IPS-15b (cell line): ENCODE results near the gene CXCL8.
"Not testable (repeated sequence)": the region's sequence is repeated elsewhere in the genome, so short reads cannot be mapped to it uniquely, and the experiment has no call there.

Experiments
- H3K27me3 ChIP-seq: one replicate; pipeline ENCODE4 v1.6.1; 2013; ENCODE audit warnings: low read length; ENCODE audit not compliant: control insufficient read depth, insufficient read depth
- H3K36me3 ChIP-seq: one replicate; pipeline ENCODE4 v1.6.1; 2013; ENCODE audit warnings: low read length; ENCODE audit not compliant: control insufficient read depth, insufficient read depth
- H3K4me1 ChIP-seq: one replicate; pipeline ENCODE4 v1.6.1; 2013; ENCODE audit warnings: mild to moderate bottlenecking, low read length; ENCODE audit not compliant: control insufficient read depth, insufficient read depth
- H3K4me3 ChIP-seq: one replicate; pipeline ENCODE4 v1.5.1; 2013; ENCODE audit warnings: low read depth, low read length
- H3K9ac ChIP-seq: one replicate; pipeline ENCODE4 v1.6.1; 2013; ENCODE audit warnings: low read depth, mild to moderate bottlenecking, low read length
- H3K9me3 ChIP-seq: one replicate; pipeline ENCODE4 v1.6.1; 2013; ENCODE audit warnings: mild to moderate bottlenecking, low read length; ENCODE audit not compliant: control insufficient read depth, insufficient read depth

CXCL8 gene

DNA sequence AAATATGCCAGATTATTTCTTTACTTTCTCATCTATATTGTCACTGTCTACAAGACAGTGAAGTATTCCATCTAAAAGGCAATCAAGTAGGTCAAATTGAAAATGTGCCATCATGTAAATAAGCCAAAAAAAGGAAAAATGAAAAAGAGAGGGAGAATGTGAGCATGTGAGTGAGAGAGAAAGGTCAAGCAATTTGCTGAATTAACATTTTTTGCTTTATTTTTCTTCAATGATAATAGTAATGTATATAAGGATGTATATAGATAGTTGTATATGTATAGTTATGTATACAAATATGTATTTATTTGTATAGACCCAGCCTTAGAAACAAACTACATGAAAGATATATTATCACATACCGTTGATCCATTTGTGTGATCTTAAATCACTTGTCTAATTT lies 11.5 kb downstream of the CXCL8 start:
- no peak overlapping the region for H3K9ac ChIP-seq
- H3K27me3 ChIP-seq = no peaks in the 10 kb centered on the region
- no peak overlapping the region for H3K4me3 ChIP-seq
- H3K36me3 ChIP-seq = no peaks in the 10 kb centered on the region
- H3K9me3 ChIP-seq = no peaks in the 10 kb centered on the region
- no peaks in the 10 kb centered on the region for H3K4me1 ChIP-seq

- H3K36me3 ChIP-seq = no peaks in the 10 kb centered on the region
- no peak overlapping the region for H3K4me3 ChIP-seq
- no peaks in the 10 kb centered on the region for H3K9me3 ChIP-seq
- H3K9ac ChIP-seq = no peak overlapping the region
- no peaks in the 10 kb centered on the region for H3K4me1 ChIP-seq
- no peaks in the 10 kb centered on the region for H3K27me3 ChIP-seq
Measured at GRCh38 chr4:73752424-73752823, 12.1 kb downstream of the CXCL8 start.

DNA sequence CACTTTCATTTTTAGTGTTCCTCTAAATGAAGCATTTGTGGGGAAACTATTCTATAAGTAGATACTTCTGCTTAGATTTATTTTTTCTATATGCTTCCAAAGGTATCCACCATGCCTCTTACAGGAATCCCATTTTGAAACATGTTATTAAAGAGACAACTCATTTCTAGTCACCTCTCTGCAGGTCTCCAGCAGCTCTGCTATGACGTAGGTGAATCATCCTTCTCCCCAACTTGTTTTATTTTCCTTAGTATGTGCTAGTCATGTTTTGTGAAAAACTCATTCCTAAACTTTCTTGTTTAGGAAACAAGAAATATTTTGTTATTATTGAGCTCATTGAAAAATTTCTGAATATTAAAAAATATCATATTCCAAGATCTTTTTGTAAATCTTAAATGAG lies 12.8 kb downstream of the CXCL8 start:
- H3K4me1 ChIP-seq = no peaks in the 10 kb centered on the region
- no peaks in the 10 kb centered on the region for H3K9me3 ChIP-seq
- no peaks in the 10 kb centered on the region for H3K36me3 ChIP-seq
- no peak overlapping the region for H3K4me3 ChIP-seq
- H3K9ac ChIP-seq = no peak overlapping the region
- no peaks in the 10 kb centered on the region for H3K27me3 ChIP-seq

DNA sequence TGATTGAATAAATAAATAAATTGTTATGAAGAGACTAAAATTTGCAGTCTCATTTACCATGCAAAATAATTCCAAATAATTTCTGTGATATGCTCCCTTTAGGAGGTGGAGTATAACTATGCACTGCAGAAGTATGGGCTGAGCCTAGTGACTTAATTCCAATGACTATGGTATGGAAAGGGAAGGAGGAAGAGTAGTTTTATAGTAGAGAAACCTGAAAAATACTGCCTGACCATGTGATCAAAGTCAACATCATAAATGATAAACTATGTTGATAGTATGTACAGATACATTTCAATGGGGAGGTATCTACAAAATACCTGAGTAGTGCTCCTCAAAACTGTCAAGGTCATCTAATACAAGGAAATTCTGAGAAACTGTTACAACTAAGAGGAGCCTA lies 14.6 kb downstream of the CXCL8 start:
- no peaks in the 10 kb centered on the region for H3K27me3 ChIP-seq
- no peaks in the 10 kb centered on the region for H3K4me1 ChIP-seq
- no peak overlapping the region for H3K4me3 ChIP-seq
- H3K36me3 ChIP-seq = no peaks in the 10 kb centered on the region
- H3K9me3 ChIP-seq = no peaks in the 10 kb centered on the region
- H3K9ac ChIP-seq = no peak overlapping the region

- Histone ChIP-seq H3K4me1 (no peaks in the 10 kb centered on the region), H3K36me3 (no peaks in the 10 kb centered on the region), H3K9ac (no peak overlapping the region), H3K27me3 (no peaks in the 10 kb centered on the region), H3K9me3 (no peaks in the 10 kb centered on the region), H3K4me3 (no peak overlapping the region)
Measured at GRCh38 chr4:73759357-73759756, 19.0 kb downstream of the CXCL8 start.

DNA sequence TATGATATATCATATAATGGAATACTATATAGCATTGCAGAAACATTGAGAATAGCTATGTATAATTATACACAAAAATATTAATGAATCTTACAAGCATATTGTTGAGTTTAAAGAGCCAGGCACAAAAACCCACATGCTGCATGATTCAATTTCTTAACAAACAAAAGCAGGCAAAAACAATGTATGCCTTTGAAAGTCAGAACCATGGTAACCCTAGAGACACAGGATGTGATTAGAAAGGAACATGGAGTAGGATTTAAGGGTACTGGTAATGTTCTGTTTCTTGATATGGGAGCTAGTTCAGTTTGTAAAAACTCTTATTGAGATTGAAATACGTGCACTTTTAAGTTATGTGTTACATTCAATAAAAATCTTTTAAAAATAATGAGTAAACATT lies 21.5 kb downstream of the CXCL8 start:
- Histone ChIP-seq H3K36me3 (no peaks in the 10 kb centered on the region), H3K27me3 (no peaks in the 10 kb centered on the region), H3K4me1 (no peaks in the 10 kb centered on the region), H3K9me3 (no peaks in the 10 kb centered on the region), H3K9ac (no peak overlapping the region), H3K4me3 (no peak overlapping the region)

- Histone ChIP-seq H3K9me3 (no peaks in the 10 kb centered on the region), H3K4me1 (no peaks in the 10 kb centered on the region), H3K27me3 (no peaks in the 10 kb centered on the region), H3K4me3 (no peak overlapping the region), H3K36me3 (no peaks in the 10 kb centered on the region), H3K9ac (no peak overlapping the region)
Measured at GRCh38 chr4:73762409-73762808, 22.0 kb downstream of the CXCL8 start.

GRCh38 chr4:73763877-73764276 lies 23.5 kb downstream of the CXCL8 start:
- Histone ChIP-seq H3K9ac (no peak overlapping the region), H3K36me3 (no peaks in the 10 kb centered on the region), H3K4me1 (no peaks in the 10 kb centered on the region), H3K27me3 (no peaks in the 10 kb centered on the region), H3K9me3 (no peaks in the 10 kb centered on the region), H3K4me3 (no peak overlapping the region)

GRCh38 chr4:73764513-73764912 lies 24.1 kb downstream of the CXCL8 start:
- Histone ChIP-seq H3K9me3 (no peaks in the 10 kb centered on the region), H3K9ac (no peak overlapping the region), H3K4me3 (no peak overlapping the region), H3K36me3 (no peaks in the 10 kb centered on the region), H3K27me3 (no peaks in the 10 kb centered on the region), H3K4me1 (no peaks in the 10 kb centered on the region)

GRCh38 chr4:73765296-73765695 lies 24.9 kb downstream of the CXCL8 start:
- no peaks in the 10 kb centered on the region for H3K9me3 ChIP-seq
- no peak overlapping the region for H3K4me3 ChIP-seq
- no peaks in the 10 kb centered on the region for H3K27me3 ChIP-seq
- H3K4me1 ChIP-seq = no peaks in the 10 kb centered on the region
- H3K36me3 ChIP-seq = no peaks in the 10 kb centered on the region
- H3K9ac ChIP-seq = no peak overlapping the region

DNA sequence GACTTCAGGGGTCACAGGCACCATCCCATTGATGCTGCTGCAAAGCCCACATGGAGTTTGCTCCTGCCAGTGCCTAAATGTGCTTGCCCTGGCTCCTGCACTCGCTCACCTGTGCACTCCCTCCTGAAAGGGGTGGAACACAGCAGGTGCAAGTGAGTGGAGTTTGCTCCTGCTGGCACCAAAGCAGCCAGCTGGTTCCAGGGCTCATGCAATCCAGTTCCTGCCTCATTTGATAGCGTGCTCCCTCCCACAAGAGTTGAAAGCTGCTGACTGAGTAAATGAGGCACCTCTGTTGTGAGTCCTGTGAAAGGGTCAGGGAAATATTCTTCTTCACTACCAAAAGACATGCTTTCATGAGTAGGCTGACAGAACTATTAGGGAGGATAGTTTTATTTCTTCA lies 30.5 kb downstream of the CXCL8 start:
- no peaks in the 10 kb centered on the region for H3K36me3 ChIP-seq

GRCh38 chr4:73772363-73772762 lies 32.0 kb downstream of the CXCL8 start:
- Histone ChIP-seq H3K36me3 (no peaks in the 10 kb centered on the region), H3K4me3 (no peak overlapping the region), H3K9ac (no peak overlapping the region), H3K27me3 (no peaks in the 10 kb centered on the region), H3K9me3 (no peaks in the 10 kb centered on the region), H3K4me1 (no peaks in the 10 kb centered on the region)

More for the DNA sequence above, 30.5 kb downstream of the CXCL8 start:
- H3K4me3 ChIP-seq = no peak overlapping the region
- H3K4me1 ChIP-seq = no peaks in the 10 kb centered on the region
- H3K9me3 ChIP-seq = no peaks in the 10 kb centered on the region
- H3K27me3 ChIP-seq = no peaks in the 10 kb centered on the region
- no peak overlapping the region for H3K9ac ChIP-seq

DNA sequence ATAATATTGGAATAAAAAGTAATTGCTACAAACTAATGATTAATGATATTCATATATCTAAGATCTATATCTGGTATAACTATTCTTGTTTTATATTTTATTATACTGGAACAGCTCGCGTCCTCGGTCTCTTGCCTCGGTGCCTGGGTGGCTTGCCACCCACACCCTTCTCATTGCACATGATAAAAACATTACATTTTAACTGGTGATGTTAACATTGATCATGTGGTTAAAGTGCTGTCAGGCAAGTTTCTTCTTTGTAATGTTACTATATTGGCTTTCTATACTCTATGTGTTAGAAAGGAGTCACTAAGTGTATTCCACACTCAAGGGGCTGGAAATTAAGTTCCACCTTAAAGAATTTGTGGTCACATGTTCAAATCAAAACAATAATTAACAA lies 34.0 kb downstream of the CXCL8 start:
- not testable (repeated sequence) for H3K9ac ChIP-seq, H3K36me3 ChIP-seq, H3K27me3 ChIP-seq, H3K4me3 ChIP-seq, H3K9me3 ChIP-seq, H3K4me1 ChIP-seq
